Upper lobe of right lung (tissue), 1 donor: Measurements from ENCODE around the gene SIAE. TPM values are rescaled to one million over a fixed set of nuclear protein-coding genes. Genes with fewer than 3 reads are reported as not detected.

Experiments used
- ATAC-seq: fragments of 200-7000 bp; cut with Tn5 transposase; one replicate; pipeline ENCODE4 v1.9.1; 2020; ENCODE audit warnings: mild to moderate bottlenecking, moderate library complexity
- DNase-seq: peaks from one replicate; pipeline ENCODE4 v3.0.0-alpha.2; 2020
- H3K27ac ChIP-seq: fragments of 200-600 bp; one replicate; pipeline ENCODE4 v1.8.0; 2022
- H3K27me3 ChIP-seq: fragments of 200-600 bp; one replicate; pipeline ENCODE4 v1.8.0; 2022; ENCODE audit warnings: mild to moderate bottlenecking
- H3K36me3 ChIP-seq: fragments of 200-600 bp; one replicate; pipeline ENCODE4 v1.8.0; 2022
- H3K4me1 ChIP-seq: fragments of 200-600 bp; one replicate; pipeline ENCODE4 v1.8.0; 2022
- H3K4me3 ChIP-seq: fragments of 200-600 bp; one replicate; pipeline ENCODE4 v1.8.0; 2022; ENCODE audit warnings: mild to moderate bottlenecking
- H3K9me3 ChIP-seq: fragments of 200-600 bp; one replicate; pipeline ENCODE4 v1.8.0; 2022
- intact Hi-C: fragments of 100-400 bp; cut with DNase I; formaldehyde crosslinking; loops from one replicate; pipeline ENCODE4 v1.11.0; 2022
- total RNA-seq: library from RNA; stranded (reverse); fragmentation: NEBNext Ultra II Directional; extraction: Animal tissue kit (Norgen Biotek cat#: 25700); gene quantifications from one replicate; pipeline ENCODE4 v1.2.1, GENCODE V29; 2021
- TF ChIP-seq, protein P1 (sequence below): fragments of 200-600 bp; IDR thresholded peaks from one replicate; pipeline ENCODE4 v1.8.0; 2022; ENCODE audit warnings: antibody characterized with exemption
- donor health status: DM: no; HTN: yes; CAD: no; lungs with severe emphysema.

Gene SIAE
- total RNA-seq, 1 donor from 2014 or later, result 41.6 TPM

DNA sequence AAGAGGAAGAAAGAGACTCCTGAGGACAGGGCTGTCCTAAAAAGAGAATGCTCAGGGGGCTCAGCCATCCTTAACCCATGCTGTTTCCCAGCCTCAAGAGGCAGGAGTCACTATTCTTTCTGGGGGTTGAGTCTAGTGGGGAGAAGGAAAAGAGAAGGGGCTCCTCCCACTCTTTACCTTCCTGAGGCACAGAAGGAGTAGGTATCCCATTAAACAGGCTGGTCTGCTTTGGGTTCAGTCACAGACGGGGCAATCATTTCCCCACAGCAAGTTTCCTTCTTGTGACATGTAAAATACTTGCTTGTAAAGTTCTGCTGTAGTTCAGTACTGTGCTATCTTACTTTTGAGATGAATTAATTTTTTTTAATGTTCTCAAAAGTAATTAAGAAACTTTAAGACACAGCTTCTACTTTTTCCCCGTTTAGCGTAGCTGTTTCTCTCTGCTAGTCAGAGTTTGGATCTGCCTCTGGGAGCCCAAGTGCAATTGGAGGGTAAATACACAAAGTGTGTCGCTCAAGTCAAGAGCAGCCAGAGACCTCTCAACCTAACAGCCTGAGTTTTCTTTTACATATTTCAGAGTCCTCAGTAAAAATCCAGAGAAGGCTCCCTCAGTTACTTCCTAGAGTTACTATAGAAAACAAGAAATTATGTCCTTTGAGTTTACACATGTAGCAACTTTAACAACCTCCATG lies 88.7 kb downstream of the SIAE start:
- H3K4me1 ChIP-seq, result no peaks in the 10 kb centered on the region
- intact Hi-C loops, result no loop called here
- H3K4me3 ChIP-seq, result no peak overlapping the region
- TF ChIP-seq, protein P1, sequence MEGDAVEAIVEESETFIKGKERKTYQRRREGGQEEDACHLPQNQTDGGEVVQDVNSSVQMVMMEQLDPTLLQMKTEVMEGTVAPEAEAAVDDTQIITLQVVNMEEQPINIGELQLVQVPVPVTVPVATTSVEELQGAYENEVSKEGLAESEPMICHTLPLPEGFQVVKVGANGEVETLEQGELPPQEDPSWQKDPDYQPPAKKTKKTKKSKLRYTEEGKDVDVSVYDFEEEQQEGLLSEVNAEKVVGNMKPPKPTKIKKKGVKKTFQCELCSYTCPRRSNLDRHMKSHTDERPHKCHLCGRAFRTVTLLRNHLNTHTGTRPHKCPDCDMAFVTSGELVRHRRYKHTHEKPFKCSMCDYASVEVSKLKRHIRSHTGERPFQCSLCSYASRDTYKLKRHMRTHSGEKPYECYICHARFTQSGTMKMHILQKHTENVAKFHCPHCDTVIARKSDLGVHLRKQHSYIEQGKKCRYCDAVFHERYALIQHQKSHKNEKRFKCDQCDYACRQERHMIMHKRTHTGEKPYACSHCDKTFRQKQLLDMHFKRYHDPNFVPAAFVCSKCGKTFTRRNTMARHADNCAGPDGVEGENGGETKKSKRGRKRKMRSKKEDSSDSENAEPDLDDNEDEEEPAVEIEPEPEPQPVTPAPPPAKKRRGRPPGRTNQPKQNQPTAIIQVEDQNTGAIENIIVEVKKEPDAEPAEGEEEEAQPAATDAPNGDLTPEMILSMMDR, result no peak
- peaks cover 14% of the 10 kb centered on the region for H3K27me3 ChIP-seq
- no peaks in the 10 kb centered on the region for H3K9me3 ChIP-seq
- ATAC-seq, result peak; percentile 58
- DNase-seq, result no peak
- H3K36me3 ChIP-seq, result no peaks in the 10 kb centered on the region
- H3K27ac ChIP-seq, result no peak overlapping the region

DNA sequence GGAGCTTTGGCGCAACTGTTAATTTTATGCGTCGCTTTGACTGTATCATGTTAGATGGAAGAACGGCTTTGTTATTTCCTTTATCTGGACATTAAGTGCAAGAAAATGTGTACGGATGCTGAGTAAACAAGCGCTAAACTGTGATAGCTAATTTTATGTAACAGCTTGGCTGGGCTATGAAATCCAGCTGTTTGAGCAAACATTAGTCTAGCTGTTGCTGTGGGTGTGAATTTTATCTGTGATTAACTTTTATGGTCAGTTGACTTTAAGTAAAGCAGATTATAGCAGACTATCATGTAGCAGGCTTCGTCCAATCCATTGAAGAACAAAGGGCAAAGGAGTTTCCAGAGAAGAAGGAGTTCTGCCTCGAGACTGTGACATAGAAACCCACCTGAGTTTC lies 89.8 kb downstream of the SIAE start:
- ATAC-seq (no peak), DNase-seq (no peak)
- intact Hi-C loops, result no loop called here
- H3K27ac ChIP-seq, result no peak overlapping the region
- no peak overlapping the region for H3K4me3 ChIP-seq
- no peaks in the 10 kb centered on the region for H3K4me1 ChIP-seq
- no peaks in the 10 kb centered on the region for H3K9me3 ChIP-seq
- TF ChIP-seq, protein P1, result no peak
- no peaks in the 10 kb centered on the region for H3K36me3 ChIP-seq
- H3K27me3 ChIP-seq, result peaks cover 6% of the 10 kb centered on the region

Other genes starting within 250 kb of the SIAE start
- not detected for gene OR8B4, start 248.9 kb downstream of the SIAE start, total RNA-seq
- gene OR8B8, start 228.0 kb downstream of the SIAE start, total RNA-seq, result not detected
- not detected for gene OR8B12, start 130.1 kb downstream of the SIAE start, total RNA-seq
- not detected for gene OR8A1, start 103.7 kb downstream of the SIAE start, total RNA-seq
- not detected for gene PANX3, start 62.3 kb downstream of the SIAE start, total RNA-seq
- gene TBRG1, start 50.9 kb downstream of the SIAE start, total RNA-seq, result 44.9 TPM
- 4.8 TPM for gene SPA17, start 165 bp upstream of the SIAE start, total RNA-seq
- gene NRGN, start 66.2 kb upstream of the SIAE start, total RNA-seq, result 79.9 TPM
- gene VSIG2, start 78.5 kb upstream of the SIAE start, total RNA-seq, result 40.1 TPM
- gene ESAM, start 88.6 kb upstream of the SIAE start, total RNA-seq, result 164 TPM
- gene MSANTD2, start 126.7 kb upstream of the SIAE start, total RNA-seq, result 13.3 TPM
- gene ROBO3, start 191.7 kb upstream of the SIAE start, total RNA-seq, result 12.6 TPM
- 75.0 TPM for gene ROBO4, start 224.1 kb upstream of the SIAE start, total RNA-seq
- gene HEPN1, start 245.5 kb upstream of the SIAE start, total RNA-seq, result not detected